Esophagus muscularis mucosa (tissue), 4 donors: ENCODE data around the gene CD101.

Experiments
- CTCF ChIP-seq, 3 experiments: fragments of 200-600 bp in 2 of 3; fragments of 450-650 bp in 1 of 3; sonication (generic) in 2 of 3; IDR thresholded peaks; one replicate each; pipeline ENCODE4 v1.5.1; 2017 to 2019; ENCODE audit warnings: antibody characterized with exemption in 3 of 3, mild to moderate bottlenecking in 2 of 3, moderate library complexity in 1 of 3
- EP300 ChIP-seq: sonication (generic); formaldehyde crosslinking; IDR thresholded peaks from one replicate; pipeline ENCODE4 v1.6.1; 2017; ENCODE audit warnings: antibody characterized with exemption
- POLR2AphosphoS5 ChIP-seq, 2 donors: sonication (generic); formaldehyde crosslinking; IDR thresholded peaks; one replicate each; pipeline ENCODE4 v1.6.1; 2017; ENCODE audit warnings: antibody characterized with exemption in 2 of 2

- TF ChIP-seq CTCF (IDR thresholded peaks at IDR 0.05): no peak
- TF ChIP-seq POLR2AphosphoS5 (IDR thresholded peaks at IDR 0.05): no peak
- no peak for TF ChIP-seq EP300
Observed at GRCh38 chr1:117077267-117077666, 75.7 kb downstream of the CD101 start.
